GM13976 (cell line): ENCODE data around the gene HPS5.
"Not testable (repeated sequence)": the region's sequence is repeated elsewhere in the genome, so short reads cannot be mapped to it uniquely, and the experiment has no call there.

Experiments used
- DNase-seq: peaks from one replicate; pipeline ENCODE4 v3.0.0; 2012; ENCODE audit warnings: low spot score
- in situ Hi-C: fragments of 300-500 bp; cut with MboI; formaldehyde crosslinking; loops from one replicate; pipeline ENCODE4 v1.12.0; 2022; ENCODE audit warnings: low sequenced_read_pairs, mixed read lengths, inconsistent platforms; ENCODE audit not compliant: unreplicated experiment
- TF ChIP-seq, protein P1 (sequence below): IDR thresholded peaks from 2 replicates; pipeline ENCODE4 v1.5.1; 2012; ENCODE audit warnings: borderline replicate concordance, mild to moderate bottlenecking; ENCODE audit not compliant: insufficient read depth; ENCODE audit errors: extremely low read depth, missing control alignments, control extremely low read depth

The HPS5 gene

DNA sequence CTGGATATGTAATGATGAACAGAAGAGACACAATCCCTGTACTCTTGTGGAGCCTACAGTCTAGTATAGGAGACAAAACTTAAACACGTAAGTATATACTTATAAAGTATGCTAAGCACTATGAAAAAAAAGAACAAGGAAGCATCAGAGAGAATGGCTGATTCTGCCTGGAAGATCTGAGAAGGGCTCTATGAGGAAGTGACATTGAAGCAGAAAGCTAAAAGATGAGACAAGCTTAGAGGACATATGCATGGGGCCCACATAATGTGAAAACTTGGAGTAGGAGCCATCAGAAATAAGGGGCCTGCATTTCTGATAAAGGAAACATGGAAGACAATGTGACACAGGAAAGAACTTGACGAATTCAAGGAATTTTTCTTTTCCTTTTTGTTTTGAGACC is 39.3 kb downstream of the HPS5 start:
- no peak for DNase-seq
- in situ Hi-C loops: no loop called here
- TF ChIP-seq, protein P1, sequence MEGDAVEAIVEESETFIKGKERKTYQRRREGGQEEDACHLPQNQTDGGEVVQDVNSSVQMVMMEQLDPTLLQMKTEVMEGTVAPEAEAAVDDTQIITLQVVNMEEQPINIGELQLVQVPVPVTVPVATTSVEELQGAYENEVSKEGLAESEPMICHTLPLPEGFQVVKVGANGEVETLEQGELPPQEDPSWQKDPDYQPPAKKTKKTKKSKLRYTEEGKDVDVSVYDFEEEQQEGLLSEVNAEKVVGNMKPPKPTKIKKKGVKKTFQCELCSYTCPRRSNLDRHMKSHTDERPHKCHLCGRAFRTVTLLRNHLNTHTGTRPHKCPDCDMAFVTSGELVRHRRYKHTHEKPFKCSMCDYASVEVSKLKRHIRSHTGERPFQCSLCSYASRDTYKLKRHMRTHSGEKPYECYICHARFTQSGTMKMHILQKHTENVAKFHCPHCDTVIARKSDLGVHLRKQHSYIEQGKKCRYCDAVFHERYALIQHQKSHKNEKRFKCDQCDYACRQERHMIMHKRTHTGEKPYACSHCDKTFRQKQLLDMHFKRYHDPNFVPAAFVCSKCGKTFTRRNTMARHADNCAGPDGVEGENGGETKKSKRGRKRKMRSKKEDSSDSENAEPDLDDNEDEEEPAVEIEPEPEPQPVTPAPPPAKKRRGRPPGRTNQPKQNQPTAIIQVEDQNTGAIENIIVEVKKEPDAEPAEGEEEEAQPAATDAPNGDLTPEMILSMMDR: no peak

DNA sequence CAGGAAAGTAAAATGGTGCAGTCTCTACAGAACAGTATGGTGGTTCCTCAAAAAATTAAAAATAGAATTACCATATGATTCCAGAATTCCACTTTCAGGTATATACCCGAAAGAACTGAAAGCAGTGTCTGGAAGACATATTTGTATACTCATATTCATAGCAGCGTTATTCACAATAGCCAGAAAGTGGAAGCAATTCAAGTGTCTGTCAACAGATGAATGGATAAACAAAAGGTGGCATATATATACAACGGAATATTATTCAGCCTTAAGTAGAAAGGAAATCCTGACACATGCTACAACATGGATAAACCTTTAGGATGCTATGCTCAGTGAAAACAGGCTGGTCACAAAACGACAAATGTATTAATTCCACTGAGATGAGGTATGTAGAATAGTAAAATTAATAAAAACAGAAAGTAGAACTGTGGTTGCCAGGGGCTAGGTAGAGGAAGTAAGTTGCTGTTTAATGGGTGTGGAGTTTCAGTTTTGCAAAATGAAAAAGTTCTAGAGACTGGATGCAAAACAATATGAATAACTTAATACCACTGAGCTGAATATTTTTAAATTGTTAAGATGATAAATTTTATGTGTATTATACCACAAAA is 41.4 kb downstream of the HPS5 start:
- in situ Hi-C loops: no loop called here
- TF ChIP-seq, protein P1: no peak
- peak; percentile 48 for DNase-seq

DNA sequence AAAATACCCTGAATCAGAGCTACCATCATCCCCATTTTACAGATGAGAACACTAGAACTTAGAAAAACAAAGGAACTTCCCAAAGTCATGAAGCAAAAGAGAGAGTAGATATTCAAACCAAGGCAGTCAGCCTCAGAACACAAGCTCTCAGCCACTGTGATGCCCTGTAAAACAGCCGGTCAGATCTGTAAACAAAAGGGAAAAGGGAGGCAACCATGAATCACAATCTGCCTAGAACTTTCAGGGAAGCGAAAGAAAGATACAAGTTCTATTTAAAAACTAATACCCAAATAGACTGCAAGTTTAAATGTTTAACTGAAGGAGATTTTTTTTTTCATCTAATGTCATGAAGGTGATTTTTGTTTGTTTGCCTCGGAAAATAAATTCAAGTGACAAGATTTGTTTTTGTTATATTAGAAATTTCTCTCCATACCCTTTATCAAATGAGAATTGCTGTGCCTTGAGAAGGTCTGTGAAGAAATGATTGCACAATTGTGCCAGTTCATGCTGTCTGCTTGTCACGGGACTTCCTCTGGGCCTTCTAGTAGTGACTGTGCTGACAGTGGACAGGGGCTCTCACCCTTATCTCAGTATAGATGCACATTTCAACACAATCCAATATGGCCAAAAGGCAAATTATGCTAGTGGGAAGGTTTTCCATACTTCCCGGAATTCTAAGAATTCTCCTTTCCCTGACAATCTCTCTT is 44.2 kb downstream of the HPS5 start:
- DNase-seq: no peak
- TF ChIP-seq, protein P1: no peak
- in situ Hi-C loops: no loop called here

DNA sequence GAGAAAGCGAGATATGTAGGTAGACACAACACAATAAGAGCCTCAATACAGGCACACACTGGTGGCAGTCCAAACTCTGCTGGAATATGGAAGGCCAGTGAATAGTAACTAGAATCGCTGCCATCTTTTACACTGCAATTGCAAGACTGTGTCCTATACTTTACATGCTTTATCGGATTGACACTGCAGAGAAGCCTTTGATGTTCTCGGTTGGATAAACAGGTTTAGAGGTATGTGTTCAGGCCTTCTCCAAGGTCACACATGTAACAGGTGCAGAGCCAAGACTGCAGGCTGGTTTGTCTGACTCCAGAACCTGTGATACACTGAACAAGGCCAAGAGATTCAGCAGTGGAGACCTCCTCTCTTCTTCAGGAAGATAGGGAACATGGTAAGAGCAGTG is 50.7 kb downstream of the HPS5 start:
- TF ChIP-seq, protein P1: no peak
- in situ Hi-C loops: no loop called here
- DNase-seq: no peak

DNA sequence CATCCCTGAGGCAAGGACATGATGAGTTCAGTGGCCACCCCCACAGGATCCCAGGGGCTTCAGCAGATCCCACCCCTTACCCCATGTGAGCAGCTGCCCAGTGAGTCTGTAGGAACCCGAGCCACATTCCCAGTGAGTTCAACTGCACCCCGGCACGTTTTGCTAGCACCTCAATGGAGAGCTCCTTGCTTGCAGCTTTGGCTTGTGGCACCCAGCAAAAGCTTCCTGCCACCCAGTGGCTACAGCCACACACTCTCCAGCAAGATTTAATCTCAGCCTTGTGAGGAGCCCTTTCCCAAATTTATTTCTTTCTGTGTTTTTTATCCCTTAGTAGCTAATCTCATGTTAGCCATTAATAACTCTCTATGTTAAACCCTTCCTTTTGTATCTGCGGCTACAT is 51.8 kb downstream of the HPS5 start:
- TF ChIP-seq, protein P1: no peak
- no peak for DNase-seq
- in situ Hi-C loops: no loop called here

DNA sequence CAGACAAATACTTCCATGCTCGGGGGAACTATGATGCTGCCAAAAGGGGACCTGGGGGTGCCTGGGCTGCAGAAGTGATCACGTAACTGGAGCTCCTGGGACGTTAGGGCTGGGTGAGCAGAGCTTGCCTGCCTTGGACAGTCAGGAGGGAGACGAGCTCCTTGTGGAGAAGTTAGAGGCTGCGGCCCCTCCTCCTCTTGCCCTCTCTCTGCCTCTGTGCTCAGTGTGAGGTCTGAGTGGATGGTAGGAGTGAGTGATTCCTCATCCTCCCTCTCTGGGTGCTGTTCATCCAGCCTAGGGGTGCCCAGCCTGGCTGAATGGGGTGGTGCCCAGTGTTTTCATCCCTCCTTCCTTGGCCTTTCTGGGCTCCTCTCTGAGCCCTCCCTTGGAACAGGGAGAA is 52.7 kb downstream of the HPS5 start:
- DNase-seq, in situ Hi-C loops: not testable (repeated sequence)

DNA sequence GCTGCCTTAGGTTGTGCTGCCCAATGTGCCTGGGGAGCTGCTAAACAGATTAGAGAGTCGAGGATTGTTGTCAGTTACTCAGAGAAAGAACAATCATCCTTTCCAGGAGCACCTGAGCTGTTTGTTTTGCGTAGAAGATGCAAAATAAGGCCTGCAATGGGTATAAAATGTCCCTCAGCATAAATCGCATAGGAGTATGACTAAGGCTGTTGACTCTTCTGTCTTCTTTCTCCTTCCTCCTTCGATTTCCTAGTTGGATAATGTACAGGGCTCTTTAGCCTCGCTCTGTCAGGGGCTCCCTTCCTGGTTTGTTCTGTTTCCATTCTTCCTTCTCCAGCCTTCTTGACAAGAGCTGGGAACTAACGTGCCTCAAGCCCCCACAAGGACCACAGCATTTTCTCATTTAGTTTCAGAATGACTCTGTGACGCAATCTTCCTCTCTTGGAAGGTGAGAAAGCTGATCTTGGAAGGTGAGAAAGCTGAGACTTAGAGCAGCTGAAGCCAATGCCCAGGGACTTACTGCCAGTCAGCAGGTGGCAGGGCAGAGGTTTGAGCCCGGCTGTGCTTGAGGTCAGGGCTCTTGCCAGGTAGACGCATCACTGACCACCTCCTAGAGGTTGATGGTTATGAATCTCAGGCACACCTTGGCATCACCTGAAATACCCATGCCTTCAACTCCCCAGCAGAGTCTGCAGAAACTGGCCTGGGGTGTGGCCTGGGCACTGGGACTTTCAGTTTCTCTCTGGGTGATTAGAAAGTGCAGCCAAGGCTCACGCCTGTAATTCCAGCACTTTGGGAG is 54.4 kb downstream of the HPS5 start:
- in situ Hi-C loops: not testable (repeated sequence)

More for the DNA sequence above, 54.4 kb downstream of the HPS5 start:
- DNase-seq: not testable (repeated sequence)
